HepG2 (cell line): ENCODE measurements around the gene BCORL1. TPM values are rescaled to one million over a fixed set of nuclear protein-coding genes. Genes with fewer than 3 reads are reported as not detected.

Source experiments
- ATAC-seq: fragments of 200-7000 bp; cut with Tn5 transposase; 3 replicates; pipeline ENCODE4 v1.9.1; 2020; ENCODE audit warnings: mild to moderate bottlenecking, moderate library complexity
- BruUV-seq: library from RNA; stranded (reverse); fragments of 400-500 nt; replicated peaks from 2 replicates; lab custom pipeline; 2021; lab: Mats Ljungman, UMichigan
- CTCF ChIA-PET: fragments of 300-600 bp; formaldehyde crosslinking; extraction: SDS; loops from one replicate; lab custom pipeline; 2021; ENCODE audit warnings: low total read pairs, inconsistent platforms, low intra/inter-chr PET ratio; lab: Yijun Ruan, JAX
- POLR2A ChIA-PET: fragments of 350-600 bp; sonication (Branson Sonifier 250); formaldehyde crosslinking; loops from one replicate; lab custom pipeline; 2020; ENCODE audit warnings: antibody characterized with exemption, inconsistent platforms; lab: Yijun Ruan, JAX
- DNase-seq: peaks from one replicate; pipeline ENCODE4 v3.0.0-alpha.2; 2015; ENCODE audit warnings: low spot score
- FAIRE-seq: peaks from 3 replicates; lab custom pipeline; 2011; peaks lifted over from hg19 to GRCh38; lab: Jason Lieb, UNC
- H2AFZ ChIP-seq: one replicate; pipeline ENCODE4 v1.6.1; 2011; ENCODE audit warnings: low read length, inconsistent platforms
- H3K27ac ChIP-seq: fragments of 300-600 bp; 3 replicates; pipeline ENCODE4 v1.8.0; 2011; ENCODE audit warnings: mixed run types, mild to moderate bottlenecking, mixed read lengths, low read length, inconsistent platforms; ENCODE audit not compliant: insufficient read depth; ENCODE audit errors: extremely low read length
- H3K27me3 ChIP-seq, 2 experiments: fragments of 200-600 bp in 1 of 2; 2 replicates in 1 of 2; 3 replicates in 1 of 2; pipeline versions ENCODE4 v1.6.0 to v1.8.0; 2011; ENCODE audit warnings: low read length in 2 of 2, mild to moderate bottlenecking in 2 of 2, moderate library complexity in 2 of 2, inconsistent platforms in 1 of 2; ENCODE audit not compliant: insufficient read depth in 2 of 2, control insufficient read depth in 1 of 2
- H3K36me3 ChIP-seq, 2 experiments: fragments of 200-600 bp in 1 of 2; replicated peaks in 1 of 2; 2 replicates in 1 of 2; 3 replicates in 1 of 2; pipeline versions ENCODE4 v1.5.1 to v1.8.0; 2011; ENCODE audit warnings: low read length in 2 of 2, inconsistent platforms in 1 of 2; ENCODE audit not compliant: insufficient read depth in 2 of 2, control insufficient read depth in 1 of 2
- H3K4me1 ChIP-seq: 2 replicates; pipeline ENCODE4 v1.5.1; 2012; ENCODE audit warnings: low read length, inconsistent platforms; ENCODE audit not compliant: insufficient read depth
- H3K4me2 ChIP-seq: 2 replicates; pipeline ENCODE4 v1.6.0; 2011; ENCODE audit warnings: low read depth, low read length, inconsistent platforms
- H3K4me3 ChIP-seq, 3 experiments: fragments of 200-600 bp in 1 of 3; sonication (generic), shearing (Covaris generic) in 1 of 3; replicated peaks in 1 of 3; 2 replicates each; pipeline ENCODE4 v1.5.1; 2011 to 2016; ENCODE audit warnings: low read length in 3 of 3, inconsistent platforms in 2 of 3, low read depth in 2 of 3, mild to moderate bottlenecking in 2 of 3, control low read depth in 1 of 3, mixed read lengths in 1 of 3; ENCODE audit not compliant: insufficient read depth in 1 of 3
- H3K79me2 ChIP-seq: one replicate; pipeline ENCODE4 v1.6.1; 2011; ENCODE audit warnings: low read length, inconsistent platforms; ENCODE audit not compliant: insufficient read depth
- H3K9ac ChIP-seq: 2 replicates; pipeline ENCODE4 v1.6.0; 2011; ENCODE audit warnings: mild to moderate bottlenecking, low read depth, low read length, inconsistent platforms; ENCODE audit not compliant: insufficient read depth
- H3K9me3 ChIP-seq: 2 replicates; pipeline ENCODE4 v1.5.1; 2012; ENCODE audit warnings: mild to moderate bottlenecking, low read length
- H4K20me1 ChIP-seq: 2 replicates; pipeline ENCODE4 v1.6.0; 2011; ENCODE audit warnings: inconsistent platforms, mild to moderate bottlenecking, low read length, moderate library complexity; ENCODE audit not compliant: insufficient read depth
- HNRNPLL ChIP-seq: fragments of 200-400 bp; formaldehyde crosslinking; IDR thresholded peaks from 2 replicates; pipeline ENCODE4 v1.6.1; 2017; ENCODE audit warnings: mild to moderate bottlenecking, low read depth, low read length; ENCODE audit not compliant: poor library complexity, severe bottlenecking
- MED1 ChIP-seq: sonication (generic); formaldehyde crosslinking; IDR thresholded peaks from 2 replicates; pipeline ENCODE4 v1.4.0; 2020; ENCODE audit warnings: missing genetic modification reagents
- UBTF ChIP-seq: sonication (generic); formaldehyde crosslinking; IDR thresholded peaks from 2 replicates; pipeline ENCODE4 v1.4.0; 2020; ENCODE audit warnings: mild to moderate bottlenecking, missing genetic modification reagents
- WGBS: methylation state at CpG from one replicate; pipeline ENCODE4 v1.1.6; 2017; ENCODE audit warnings: low lambda C conversion rate; 5-methylcytosine and 5-hydroxymethylcytosine counted together
- in situ Hi-C: cut with HindIII; loops from 2 replicates; pipeline ENCODE4 v1.10.0; 2017; ENCODE audit warnings: low pct_unique_long_range_greater_than_20kb; ENCODE audit not compliant: extremely low pct_ligation_motif_present
- intact Hi-C: fragments of 100-400 bp; cut with micrococcal nuclease; formaldehyde crosslinking; loops from one replicate; pipeline ENCODE4 v1.10.0; 2022; ENCODE audit not compliant: unreplicated experiment
- polyA plus RNA-seq, 8 experiments: library from polyadenylated mRNA; depleted of rRNA in 3 of 8; stranded (reverse) in 7 of 8; unstranded in 1 of 8; fragments of >200 nt; fragmentation: Illumina TruSeq in 4 of 8; extraction: Trizol in 4 of 8; gene quantifications; 2 replicates each; pipeline versions ENCODE4 v1.2.1 to v1.2.3, GENCODE V29; 2011 to 2016; ENCODE audit warnings: low read depth in 4 of 8, missing spikeins in 1 of 8, mixed read lengths in 1 of 8; ENCODE audit not compliant: insufficient read depth in 1 of 8
- total RNA-seq, 5 experiments: library from RNA; depleted of rRNA; stranded (reverse); fragments of >200 nt; fragmentation: Illumina TruSeq; extraction: Trizol; gene quantifications; 2 replicates each; pipeline ENCODE4 v1.2.3, GENCODE V29; 2016; ENCODE audit warnings: low read depth in 1 of 5
- TF ChIP-seq, protein P1 (sequence below): sonication (generic); formaldehyde crosslinking; IDR thresholded peaks from 2 replicates; pipeline ENCODE4 v1.5.1; 2020; ENCODE audit warnings: mild to moderate bottlenecking, missing genetic modification reagents, moderate library complexity

BCORL1 gene
- total and polyA plus RNA-seq, 2 of the 13 experiments (the other 11 are each of a cell fraction or from before 2014, with no cell fraction given) = 0.67 to 1.4 TPM

DNA sequence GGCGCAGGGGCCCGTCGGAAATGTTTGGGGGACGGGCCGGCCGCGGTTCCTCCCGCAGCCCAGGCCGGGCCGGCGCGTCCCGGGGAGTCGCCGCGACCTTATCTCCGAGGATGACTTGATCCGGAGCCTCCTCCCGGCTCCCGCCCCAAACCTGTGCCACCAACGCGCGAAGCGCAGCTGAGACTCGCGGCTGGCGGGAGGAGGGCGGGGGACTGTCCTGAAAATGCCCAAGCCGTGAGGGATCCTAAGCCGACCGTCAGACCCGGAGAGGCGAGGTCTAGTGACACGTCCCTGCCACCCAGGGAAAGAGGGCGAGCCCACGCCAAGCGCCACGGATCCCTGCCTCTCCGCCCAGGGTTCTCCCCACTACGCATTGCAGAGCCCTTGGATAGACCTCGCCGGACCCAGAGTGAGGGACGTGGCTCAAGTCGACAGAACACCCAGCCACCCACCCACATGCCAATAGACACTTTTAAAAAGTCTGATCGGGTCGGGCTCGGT is 49.6 kb upstream of the BCORL1 start:
- POLR2A ChIA-PET = no interaction called here
- DNase-seq (no peak), FAIRE-seq (no peak), ATAC-seq (peak; percentile 19)
- TF ChIP-seq, protein P1, sequence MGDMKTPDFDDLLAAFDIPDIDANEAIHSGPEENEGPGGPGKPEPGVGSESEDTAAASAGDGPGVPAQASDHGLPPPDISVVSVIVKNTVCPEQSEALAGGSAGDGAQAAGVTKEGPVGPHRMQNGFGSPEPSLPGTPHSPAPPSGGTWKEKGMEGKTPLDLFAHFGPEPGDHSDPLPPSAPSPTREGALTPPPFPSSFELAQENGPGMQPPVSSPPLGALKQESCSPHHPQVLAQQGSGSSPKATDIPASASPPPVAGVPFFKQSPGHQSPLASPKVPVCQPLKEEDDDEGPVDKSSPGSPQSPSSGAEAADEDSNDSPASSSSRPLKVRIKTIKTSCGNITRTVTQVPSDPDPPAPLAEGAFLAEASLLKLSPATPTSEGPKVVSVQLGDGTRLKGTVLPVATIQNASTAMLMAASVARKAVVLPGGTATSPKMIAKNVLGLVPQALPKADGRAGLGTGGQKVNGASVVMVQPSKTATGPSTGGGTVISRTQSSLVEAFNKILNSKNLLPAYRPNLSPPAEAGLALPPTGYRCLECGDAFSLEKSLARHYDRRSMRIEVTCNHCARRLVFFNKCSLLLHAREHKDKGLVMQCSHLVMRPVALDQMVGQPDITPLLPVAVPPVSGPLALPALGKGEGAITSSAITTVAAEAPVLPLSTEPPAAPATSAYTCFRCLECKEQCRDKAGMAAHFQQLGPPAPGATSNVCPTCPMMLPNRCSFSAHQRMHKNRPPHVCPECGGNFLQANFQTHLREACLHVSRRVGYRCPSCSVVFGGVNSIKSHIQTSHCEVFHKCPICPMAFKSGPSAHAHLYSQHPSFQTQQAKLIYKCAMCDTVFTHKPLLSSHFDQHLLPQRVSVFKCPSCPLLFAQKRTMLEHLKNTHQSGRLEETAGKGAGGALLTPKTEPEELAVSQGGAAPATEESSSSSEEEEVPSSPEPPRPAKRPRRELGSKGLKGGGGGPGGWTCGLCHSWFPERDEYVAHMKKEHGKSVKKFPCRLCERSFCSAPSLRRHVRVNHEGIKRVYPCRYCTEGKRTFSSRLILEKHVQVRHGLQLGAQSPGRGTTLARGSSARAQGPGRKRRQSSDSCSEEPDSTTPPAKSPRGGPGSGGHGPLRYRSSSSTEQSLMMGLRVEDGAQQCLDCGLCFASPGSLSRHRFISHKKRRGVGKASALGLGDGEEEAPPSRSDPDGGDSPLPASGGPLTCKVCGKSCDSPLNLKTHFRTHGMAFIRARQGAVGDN (CRISPR knock-in tag) = 0 out of 2 replicates have a peak, but pooled peaks have one; percentile 43
- peak; percentile 40; the same call in 1 of the 2 replicates for TF ChIP-seq UBTF (CRISPR knock-in tag)
- TF ChIP-seq MED1 (CRISPR knock-in tag) = no peak
- TF ChIP-seq HNRNPLL = peak; percentile 57
- no peak overlapping the region for H3K27ac ChIP-seq
- in situ Hi-C loops = no loop called here
- WGBS = no CpG with 5 or more reads among the region's 47 CpGs
- H3K79me2 ChIP-seq = no peaks in the 10 kb centered on the region
- no peaks in the 10 kb centered on the region for H3K9me3 ChIP-seq
- H2AFZ ChIP-seq = no peak overlapping the region
- peaks cover 0 to 9% of the 10 kb centered on the region in 2 experiments; a peak in 3 of 5 replicates for H3K27me3 ChIP-seq
- H3K4me1 ChIP-seq = 0 out of 2 replicates have a peak, but pooled peaks cover 5% of the 10 kb centered on the region
- CTCF ChIA-PET = no interaction called here
- BruUV-seq = no TSS peak
- intact Hi-C loops = loop anchor here (1.0 to 5.0 kb wide), 2 partner anchors 49 to 95 kb away; partner anchors contain the start of gene BCORL1
- no peaks in the 10 kb centered on the region for H4K20me1 ChIP-seq
- H3K9ac ChIP-seq = no peak overlapping the region
- peak overlapping the region in 2 of 3 experiments; percentile 4 to 55; a peak in 3 of 6 replicates for H3K4me3 ChIP-seq
- peak overlapping the region; percentile 57 for H3K4me2 ChIP-seq
- no peaks in the 10 kb centered on the region for H3K36me3 ChIP-seq
